GM21737 (cell line): ENCODE measurements around the gene DTX4.
"Not testable (repeated sequence)": the region's sequence is repeated elsewhere in the genome, so short reads cannot be mapped to it uniquely, and the experiment has no call there.

Experiments
- ATAC-seq: cut with Tn5 transposase; IDR thresholded peaks from one replicate; pipeline ENCODE4 v1.9.1; 2021; ENCODE audit warnings: mild to moderate bottlenecking, moderate library complexity; ENCODE audit not compliant: unreplicated experiment

DTX4 gene

GRCh38 chr11:59171508-59172322 lies at the start of gene DTX4:
Gene DTX4, plus strand, starts transcription at chr11:59172132. Its CDS starts 464 bp downstream, at chr11:59172596.
- peak; percentile 76 for ATAC-seq

GRCh38 chr11:59135648-59136461 lies 36.1 kb upstream of the DTX4 start:
- peak; percentile 89 for ATAC-seq

GRCh38 chr11:59136551-59136950 lies 35.4 kb upstream of the DTX4 start:
- not testable (repeated sequence) for ATAC-seq

GRCh38 chr11:59137190-59137589 lies 34.7 kb upstream of the DTX4 start:
- ATAC-seq, result no peak

GRCh38 chr11:59138643-59139042 lies 33.3 kb upstream of the DTX4 start:
- ATAC-seq, result no peak

- ATAC-seq, result no peak
Observed at GRCh38 chr11:59141191-59141590, 30.7 kb upstream of the DTX4 start.

- ATAC-seq, result no peak
Observed at GRCh38 chr11:59141673-59142460, 30.1 kb upstream of the DTX4 start.

GRCh38 chr11:59142530-59143507 lies 29.1 kb upstream of the DTX4 start, which contains the start of gene FAM111A:
Gene FAM111A, plus strand, starts transcription at chr11:59142856. Its CDS starts 6,017 bp downstream, at chr11:59148873.
- ATAC-seq, result peak; percentile 65

- no peak for ATAC-seq
Observed at GRCh38 chr11:59144096-59144495, 27.8 kb upstream of the DTX4 start.

GRCh38 chr11:59144579-59145345 lies 27.2 kb upstream of the DTX4 start:
- ATAC-seq, result peak; percentile 50

GRCh38 chr11:59145534-59145933 lies 26.4 kb upstream of the DTX4 start:
- ATAC-seq, result no peak

GRCh38 chr11:59151761-59152160 lies 20.2 kb upstream of the DTX4 start:
- peak; percentile 39 for ATAC-seq

GRCh38 chr11:59152312-59152951 lies 19.5 kb upstream of the DTX4 start:
- peak; percentile 67 for ATAC-seq

- ATAC-seq, result no peak
Observed at GRCh38 chr11:59154610-59155009, 17.3 kb upstream of the DTX4 start.

GRCh38 chr11:59157433-59157832 lies 14.5 kb upstream of the DTX4 start:
- no peak for ATAC-seq

- ATAC-seq, result peak; percentile 82
Observed at GRCh38 chr11:59158206-59159068, 13.5 kb upstream of the DTX4 start.

- no peak for ATAC-seq
Observed at GRCh38 chr11:59164028-59164427, 7.9 kb upstream of the DTX4 start.
